ENCODE data around the gene HDAC3.
"Not testable (repeated sequence)": the region's sequence is repeated elsewhere in the genome, so short reads cannot be mapped to it uniquely, and the experiment has no call there.

HDAC3 gene

GRCh38 chr5:141633871-141634561 is 2.6 kb downstream of the HDAC3 start:
- DNase-seq = no peak

DNA sequence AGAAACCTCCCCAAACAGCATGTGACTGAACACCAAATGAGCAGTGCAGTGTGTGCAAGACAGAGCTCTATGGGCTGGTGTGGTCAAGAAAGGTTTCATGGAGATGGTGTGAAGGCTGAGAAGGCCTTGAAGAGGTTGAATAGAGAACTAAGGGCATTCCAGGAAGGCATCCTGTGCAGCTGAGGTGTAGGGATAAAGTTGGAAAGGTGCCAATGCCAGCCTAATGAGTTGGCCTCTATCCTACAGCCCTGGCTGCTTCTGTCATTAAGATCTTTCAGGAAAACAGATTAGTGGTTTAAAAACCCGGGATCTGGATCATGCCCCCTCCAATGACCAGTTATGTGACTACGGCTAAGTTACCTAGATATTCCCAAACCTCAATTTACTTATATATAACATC is 4.0 kb downstream of the HDAC3 start:
- no peak for DNase-seq

- DNase-seq = no peak
Measured at GRCh38 chr5:141630570-141631140, 6.0 kb downstream of the HDAC3 start.

- DNase-seq = no peak
Measured at GRCh38 chr5:141628175-141628788, 8.4 kb downstream of the HDAC3 start.

GRCh38 chr5:141623611-141624010 is 13.0 kb downstream of the HDAC3 start:
- no peak for DNase-seq

DNA sequence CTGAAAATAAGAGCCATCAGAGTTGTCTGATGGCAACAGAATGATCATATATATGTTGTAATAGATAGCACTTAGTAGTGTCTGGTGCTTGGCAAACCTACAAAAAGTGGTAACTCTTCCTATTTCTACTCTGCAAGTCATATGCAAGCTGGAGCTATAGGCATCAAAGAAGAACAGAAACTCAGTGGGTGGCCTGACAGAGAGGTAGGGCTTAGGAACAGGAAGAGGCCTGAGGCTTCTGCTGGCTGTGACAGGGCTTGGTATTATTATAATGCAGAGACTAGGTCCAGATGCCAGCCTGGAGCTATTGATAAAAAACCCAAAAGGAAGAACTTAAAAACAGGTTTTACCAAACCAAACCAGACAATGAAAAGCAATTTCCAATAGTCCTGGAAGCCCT is 13.5 kb downstream of the HDAC3 start:
- DNase-seq = no peak

DNA sequence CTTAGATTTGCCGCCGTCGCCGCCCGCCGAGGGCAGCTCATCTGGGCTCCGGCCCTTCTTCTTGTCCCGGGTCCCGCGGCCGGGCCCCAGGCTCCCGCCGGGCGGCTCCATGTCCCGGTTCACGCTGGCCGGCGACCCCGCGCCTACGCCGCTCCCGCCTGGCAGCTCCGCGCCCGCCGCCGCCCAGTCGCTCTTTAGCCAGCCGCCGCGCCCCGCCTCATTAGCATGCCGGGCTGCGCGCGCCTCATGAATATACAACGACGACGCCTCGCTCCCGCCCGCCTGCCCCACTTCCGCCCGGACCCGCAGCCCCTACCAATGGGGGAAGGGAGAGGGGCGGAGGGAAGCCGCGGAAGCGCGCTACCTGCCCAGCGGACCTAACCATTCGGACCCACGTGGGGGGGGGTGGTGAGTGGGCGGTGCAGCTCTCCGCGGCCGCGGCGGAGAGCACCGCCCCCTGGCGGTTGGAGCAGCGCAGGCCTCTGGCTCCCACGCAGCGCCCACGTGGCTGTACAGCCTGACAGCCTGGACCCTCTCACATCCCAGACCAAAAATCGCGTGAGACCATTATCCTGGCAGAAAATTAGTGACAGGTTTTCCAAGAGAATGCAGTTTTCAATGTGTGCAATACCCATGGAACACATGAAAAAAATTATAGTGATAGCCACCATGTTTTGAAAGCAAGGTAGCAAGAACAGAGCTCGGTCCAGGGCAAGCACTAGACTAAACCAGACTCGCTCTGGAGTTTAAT is 17.7 kb downstream of the HDAC3 start, which contains the start of gene DIAPH1:
DIAPH1 (minus strand) TSS at position 197 of the 751 bp plus-strand sequence; CDS start at position 111, 86 bp downstream.
- peak; percentile 96 for DNase-seq

GRCh38 chr5:141618030-141618803 is 18.4 kb downstream of the HDAC3 start:
- peak; percentile 52 for DNase-seq

- no peak for DNase-seq
Measured at GRCh38 chr5:141617682-141618029, 19.0 kb downstream of the HDAC3 start.

- DNase-seq = no peak
Measured at GRCh38 chr5:141617128-141617527, 19.5 kb downstream of the HDAC3 start.

- no peak for DNase-seq
Measured at GRCh38 chr5:141615991-141616720, 20.5 kb downstream of the HDAC3 start.

- no peak for DNase-seq
Measured at GRCh38 chr5:141613344-141613743, 23.3 kb downstream of the HDAC3 start.

- no peak for DNase-seq
Measured at GRCh38 chr5:141611289-141611688, 25.4 kb downstream of the HDAC3 start.

DNA sequence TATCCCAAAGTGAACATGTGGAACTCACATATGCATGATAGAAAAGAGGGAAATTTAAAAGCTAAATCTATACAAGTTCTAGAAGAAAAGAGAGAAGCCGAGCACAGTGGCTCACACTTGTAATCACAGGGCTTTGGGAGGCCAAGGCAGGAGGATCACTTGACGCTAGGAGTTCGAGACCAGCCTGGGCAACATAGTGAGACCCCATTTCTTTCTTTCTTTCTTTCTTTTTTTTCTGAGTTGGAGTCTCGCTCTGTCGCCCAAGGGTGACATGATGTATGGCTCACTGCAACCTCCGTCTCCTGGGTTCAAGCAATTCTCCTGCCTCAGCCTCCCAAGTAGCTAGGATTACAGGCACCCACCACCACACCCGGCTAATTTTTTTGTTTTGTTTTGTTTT is 26.7 kb downstream of the HDAC3 start:
- DNase-seq = not testable (repeated sequence)

DNA sequence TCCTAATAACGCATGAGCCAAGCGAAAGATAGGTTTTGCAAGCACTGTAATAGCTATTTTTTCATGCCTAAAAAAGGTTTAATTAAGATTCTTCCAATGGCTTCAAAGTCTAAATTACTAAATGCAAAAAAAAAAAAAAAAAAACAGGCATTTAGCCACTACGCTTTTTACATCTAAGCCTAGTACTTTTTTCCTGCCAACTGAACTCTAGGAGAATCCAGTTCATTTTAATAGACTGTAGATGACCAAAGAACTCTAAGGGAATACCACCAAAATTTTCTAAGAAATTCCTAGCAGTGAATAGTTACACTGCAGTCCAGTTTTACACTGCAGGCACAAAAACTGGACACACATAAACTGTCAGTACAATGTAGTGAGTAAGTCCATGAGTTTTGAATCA is 27.6 kb downstream of the HDAC3 start:
- no peak for DNase-seq

DNA sequence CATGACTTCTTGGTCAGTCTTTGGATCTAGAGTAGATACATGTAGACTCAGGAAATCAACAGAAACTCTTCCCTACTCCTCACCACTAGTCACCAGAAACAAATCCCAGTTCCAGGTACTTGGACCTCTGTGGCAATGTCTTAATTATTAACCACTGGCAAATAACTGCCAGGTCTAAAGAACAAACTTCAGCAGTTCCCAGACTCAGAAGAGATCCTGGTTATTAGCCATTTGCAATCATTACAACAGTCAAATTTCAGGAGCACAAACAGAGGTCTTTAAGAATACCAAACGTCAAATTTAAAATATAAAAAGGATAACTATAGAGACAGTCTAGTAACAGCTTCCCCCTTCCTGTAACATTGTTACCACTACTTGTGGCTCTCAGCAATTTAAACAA is 28.1 kb downstream of the HDAC3 start:
- no peak for DNase-seq

DNA sequence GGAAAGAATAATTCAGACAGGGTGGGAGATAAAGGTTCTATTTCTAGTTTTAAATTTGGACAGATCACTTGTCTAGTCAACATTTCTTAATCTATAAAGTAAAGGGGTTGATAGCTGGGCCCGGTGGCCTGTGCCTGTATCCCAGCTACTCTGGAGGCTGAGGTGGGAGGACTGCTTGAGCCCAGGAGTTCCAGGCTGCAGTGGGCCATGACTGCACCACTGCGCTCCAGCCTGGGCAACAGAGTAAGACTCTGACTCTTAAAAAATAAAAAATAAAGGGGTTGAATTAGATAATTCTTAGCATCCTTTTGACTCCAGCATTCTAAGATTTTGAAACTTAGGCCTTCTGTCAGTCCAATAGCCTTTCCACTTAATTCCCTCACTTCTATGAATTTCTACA is 28.6 kb downstream of the HDAC3 start:
- DNase-seq = no peak

- DNase-seq = no peak
Measured at GRCh38 chr5:141605523-141606277, 30.9 kb downstream of the HDAC3 start.

DNA sequence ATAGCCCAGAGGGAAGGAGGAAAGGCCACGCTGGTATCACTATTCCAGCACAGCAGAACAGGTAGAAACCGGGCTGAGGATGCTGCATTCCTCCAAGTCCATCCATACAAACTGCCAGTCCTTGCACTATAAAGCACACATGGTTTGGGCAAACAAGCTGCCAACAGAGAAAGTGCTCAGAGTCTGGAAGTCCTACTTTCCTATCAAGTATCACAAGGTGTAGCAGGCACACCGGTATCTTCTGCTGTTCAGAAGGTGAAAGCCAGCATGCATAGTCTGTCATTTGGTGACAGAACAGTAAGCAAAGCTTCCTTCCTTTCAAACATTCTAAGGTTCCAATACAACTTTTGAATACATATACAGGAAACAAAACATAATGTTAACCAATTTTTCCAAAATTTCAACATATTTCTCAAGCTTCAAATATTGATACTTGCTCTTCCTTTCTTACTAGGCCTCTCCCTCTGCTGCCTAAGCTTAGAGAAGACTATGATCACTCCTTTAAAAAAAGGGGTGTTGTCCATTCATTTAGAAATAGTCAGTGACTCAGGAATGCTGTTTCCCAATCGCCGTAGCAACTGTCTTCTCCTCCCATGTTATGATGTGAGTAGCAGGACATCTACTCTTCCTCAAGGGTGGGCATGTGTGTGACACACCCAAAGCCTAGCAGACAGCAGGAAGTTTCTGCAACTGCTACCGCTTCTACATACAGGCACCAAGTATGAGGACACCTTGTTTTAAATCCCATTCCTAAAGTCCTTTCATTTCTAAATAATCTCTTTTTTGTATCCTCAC is 32.5 kb downstream of the HDAC3 start:
- DNase-seq = no peak

GRCh38 chr5:141602606-141603005 is 34.0 kb downstream of the HDAC3 start:
- DNase-seq = no peak

All from NCI-H146 (cell line).